ENCODE data around the gene KPNB1.
"Not testable (repeated sequence)": the region's sequence is repeated elsewhere in the genome, so short reads cannot be mapped to it uniquely, and the experiment has no call there.

KPNB1 gene

DNA sequence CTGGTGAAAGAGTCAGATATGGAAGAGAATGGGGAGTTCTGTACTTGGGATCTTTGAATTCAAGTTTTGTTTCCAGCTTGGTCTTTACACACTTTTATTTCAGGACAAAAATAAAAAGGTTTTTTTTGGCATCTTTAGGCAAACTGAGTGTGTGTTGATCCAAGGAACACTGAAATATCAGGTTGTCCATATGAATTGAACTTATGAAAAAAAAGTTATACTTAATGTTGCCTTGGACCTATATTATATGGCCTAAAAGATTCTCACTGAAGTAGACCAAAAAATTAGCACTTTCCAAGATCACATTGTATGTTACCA lies 14.9 kb downstream of the KPNB1 start:
- Histone ChIP-seq H3K4me3 (ENCODE audit: low read depth, low read length) (no peak overlapping the region), H3K4me1 (ENCODE audit: control insufficient read depth, insufficient read depth, low read length) (peaks cover 9% of the 10 kb centered on the region), H3K9ac (ENCODE audit: low read depth, low read length) (no peak overlapping the region), H3K36me3 (ENCODE audit: control insufficient read depth, insufficient read depth, low read length) (peaks cover 71% of the 10 kb centered on the region), H3K9me3 (ENCODE audit: control insufficient read depth, insufficient read depth, low read length) (no peaks in the 10 kb centered on the region), H3K27me3 (ENCODE audit: control insufficient read depth, insufficient read depth, low read length) (no peaks in the 10 kb centered on the region)

DNA sequence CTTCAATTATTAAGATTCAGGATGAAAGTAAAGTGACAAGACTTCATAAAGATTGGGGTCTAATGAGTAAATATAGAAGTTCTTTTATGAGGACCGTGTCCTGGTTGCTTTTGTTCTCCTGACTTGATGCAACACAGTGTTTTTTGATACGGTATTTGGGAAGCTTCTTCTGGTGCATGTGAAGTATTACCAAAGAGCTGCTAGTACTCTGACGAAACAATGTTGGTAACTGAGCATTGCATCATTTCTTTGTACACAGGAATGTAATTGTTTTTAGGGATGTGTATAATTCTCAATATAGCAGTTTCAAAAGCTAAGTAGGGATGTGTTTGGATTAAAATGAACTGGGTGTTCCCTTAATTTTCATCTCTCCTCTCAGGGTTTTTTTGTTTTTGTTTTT lies 15.9 kb downstream of the KPNB1 start:
- Histone ChIP-seq H3K4me3 (ENCODE audit: low read depth, low read length) (no peak overlapping the region), H3K9ac (ENCODE audit: low read depth, low read length) (no peak overlapping the region), H3K36me3 (ENCODE audit: control insufficient read depth, insufficient read depth, low read length) (peaks cover 76% of the 10 kb centered on the region), H3K9me3 (ENCODE audit: control insufficient read depth, insufficient read depth, low read length) (no peaks in the 10 kb centered on the region), H3K4me1 (ENCODE audit: control insufficient read depth, insufficient read depth, low read length) (peaks cover 9% of the 10 kb centered on the region), H3K27me3 (ENCODE audit: control insufficient read depth, insufficient read depth, low read length) (no peaks in the 10 kb centered on the region)

DNA sequence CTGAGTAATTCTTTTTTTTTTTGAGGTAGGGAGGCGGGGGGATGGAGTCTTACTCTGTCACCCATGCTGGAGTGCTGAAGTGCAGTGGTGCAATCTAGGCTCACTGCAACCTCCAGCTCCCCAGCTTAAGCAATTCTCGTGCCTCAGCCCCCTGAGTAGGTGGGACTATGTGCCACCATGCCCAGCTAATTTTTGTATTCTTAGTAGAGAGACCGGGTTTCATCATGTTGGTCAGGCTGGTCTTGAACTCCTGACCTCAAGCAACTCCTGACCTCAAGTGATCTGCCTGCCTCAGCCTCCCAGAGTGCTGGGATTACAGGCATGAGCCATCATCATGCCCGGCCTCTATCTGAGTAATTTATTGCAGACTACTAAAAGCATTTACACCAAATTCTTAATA lies 19.4 kb downstream of the KPNB1 start:
- Histone ChIP-seq H3K4me1 (ENCODE audit: control insufficient read depth, insufficient read depth, low read length) (peaks cover 9% of the 10 kb centered on the region), H3K27me3 (ENCODE audit: control insufficient read depth, insufficient read depth, low read length) (no peaks in the 10 kb centered on the region), H3K4me3 (ENCODE audit: low read depth, low read length) (no peak overlapping the region), H3K9ac (ENCODE audit: low read depth, low read length) (no peak overlapping the region), H3K9me3 (ENCODE audit: control insufficient read depth, insufficient read depth, low read length) (no peaks in the 10 kb centered on the region), H3K36me3 (ENCODE audit: control insufficient read depth, insufficient read depth, low read length) (peaks cover 77% of the 10 kb centered on the region)

DNA sequence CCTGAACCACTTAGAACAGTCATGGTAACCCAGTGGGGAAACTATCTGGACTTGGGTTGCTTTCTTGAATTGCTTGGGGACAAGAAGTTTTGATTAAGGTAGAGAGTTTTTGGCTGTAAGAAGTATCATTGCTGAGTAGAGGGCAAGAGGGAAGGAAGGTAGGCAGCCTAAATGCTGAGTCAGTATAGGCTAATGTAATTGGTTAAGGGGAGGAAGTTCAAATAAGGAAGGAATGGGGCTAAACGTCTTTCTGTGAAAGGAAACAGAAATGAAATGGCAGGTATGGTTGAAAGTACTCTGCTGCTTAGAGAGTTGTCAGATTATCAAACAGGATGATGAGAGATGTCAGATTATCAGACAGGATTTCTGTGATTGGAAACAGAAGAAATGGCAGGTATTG lies 20.3 kb downstream of the KPNB1 start:
- Histone ChIP-seq H3K4me1 (ENCODE audit: control insufficient read depth, insufficient read depth, low read length) (no peaks in the 10 kb centered on the region), H3K27me3 (ENCODE audit: control insufficient read depth, insufficient read depth, low read length) (no peaks in the 10 kb centered on the region), H3K9me3 (ENCODE audit: control insufficient read depth, insufficient read depth, low read length) (no peaks in the 10 kb centered on the region), H3K36me3 (ENCODE audit: control insufficient read depth, insufficient read depth, low read length) (peaks cover 80% of the 10 kb centered on the region), H3K9ac (ENCODE audit: low read depth, low read length) (no peak overlapping the region), H3K4me3 (ENCODE audit: low read depth, low read length) (no peak overlapping the region)

DNA sequence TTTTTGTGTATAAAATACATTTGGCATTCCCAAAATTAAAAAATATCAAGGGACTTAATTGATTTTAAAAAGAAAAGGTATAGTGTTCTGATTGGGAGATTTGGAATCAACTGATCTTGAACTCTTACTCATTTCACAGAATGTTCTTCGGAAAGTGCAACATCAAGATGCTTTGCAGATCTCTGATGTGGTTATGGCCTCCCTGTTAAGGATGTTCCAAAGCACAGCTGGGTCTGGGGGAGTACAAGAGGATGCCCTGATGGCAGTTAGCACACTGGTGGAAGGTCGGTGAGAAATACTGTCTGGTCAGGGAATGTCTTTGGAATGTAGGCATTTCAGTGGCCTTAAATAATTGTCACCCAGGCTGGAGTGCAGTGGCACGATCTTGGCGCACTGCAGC lies 24.8 kb downstream of the KPNB1 start:
- H3K36me3 ChIP-seq (ENCODE audit: control insufficient read depth, insufficient read depth, low read length), result peaks cover 84% of the 10 kb centered on the region
- no peak overlapping the region for H3K4me3 ChIP-seq (ENCODE audit: low read depth, low read length)

DNA sequence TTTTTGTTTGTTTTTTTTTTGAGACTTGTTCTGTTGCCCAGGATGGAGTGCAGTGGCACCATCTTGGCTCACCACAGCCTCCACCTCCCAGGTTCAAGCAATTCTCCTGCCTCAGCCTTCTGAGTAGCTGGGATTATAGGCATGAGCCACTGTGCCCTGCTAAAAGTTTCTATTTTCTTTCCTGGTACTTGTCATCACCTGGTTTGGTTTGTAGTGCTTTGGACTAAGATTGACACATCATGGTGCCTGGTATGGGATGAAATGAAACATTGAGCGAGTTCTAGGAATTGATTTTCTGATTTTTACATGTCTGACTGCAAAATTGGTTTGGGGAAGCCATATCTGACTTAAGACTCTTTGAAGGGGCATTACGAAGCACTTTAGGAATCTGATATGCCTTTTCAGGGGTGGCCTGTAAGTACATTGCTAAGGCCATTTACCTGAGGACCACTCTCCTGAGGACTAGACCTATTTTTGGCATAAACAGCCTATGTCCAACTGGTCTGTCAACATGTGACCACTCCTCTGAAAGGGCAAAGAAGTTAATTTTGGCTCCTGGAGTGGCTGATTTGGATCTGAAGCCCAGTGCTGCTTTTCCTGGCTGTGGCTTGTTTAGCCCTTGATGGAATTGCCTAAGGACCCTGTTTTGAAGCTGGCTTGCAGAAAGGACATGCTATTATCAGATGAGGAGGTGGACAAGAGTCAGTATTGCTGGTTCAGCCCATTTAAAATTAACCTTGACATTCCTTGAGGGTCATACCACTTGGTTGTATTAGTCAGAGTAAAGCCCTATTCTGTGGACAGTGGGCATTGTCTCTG lies 25.9 kb downstream of the KPNB1 start:
- H3K9me3 ChIP-seq (ENCODE audit: control insufficient read depth, insufficient read depth, low read length), result no peaks in the 10 kb centered on the region
- H3K36me3 ChIP-seq (ENCODE audit: control insufficient read depth, insufficient read depth, low read length), result peaks cover 81% of the 10 kb centered on the region
- no peak overlapping the region for H3K4me3 ChIP-seq (ENCODE audit: low read depth, low read length)
- H3K9ac ChIP-seq (ENCODE audit: low read depth, low read length), result no peak overlapping the region
- no peaks in the 10 kb centered on the region for H3K4me1 ChIP-seq (ENCODE audit: control insufficient read depth, insufficient read depth, low read length)
- H3K27me3 ChIP-seq (ENCODE audit: control insufficient read depth, insufficient read depth, low read length), result no peaks in the 10 kb centered on the region

More for the DNA sequence above, 24.8 kb downstream of the KPNB1 start:
- no peaks in the 10 kb centered on the region for H3K9me3 ChIP-seq (ENCODE audit: control insufficient read depth, insufficient read depth, low read length)
- H3K4me1 ChIP-seq (ENCODE audit: control insufficient read depth, insufficient read depth, low read length), result no peaks in the 10 kb centered on the region
- no peak overlapping the region for H3K9ac ChIP-seq (ENCODE audit: low read depth, low read length)
- H3K27me3 ChIP-seq (ENCODE audit: control insufficient read depth, insufficient read depth, low read length), result no peaks in the 10 kb centered on the region

DNA sequence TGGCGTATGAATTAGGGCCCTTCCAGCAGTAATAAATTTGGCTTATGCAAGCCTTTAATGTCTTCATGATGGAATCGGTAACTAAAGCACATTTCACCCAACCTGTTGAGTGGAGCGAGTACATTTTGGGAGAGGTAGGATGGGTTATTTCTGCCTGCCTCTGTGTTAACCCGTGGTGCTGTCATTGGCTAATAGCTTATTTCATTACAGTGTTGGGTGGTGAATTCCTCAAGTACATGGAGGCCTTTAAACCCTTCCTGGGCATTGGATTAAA lies 26.4 kb downstream of the KPNB1 start:
- Histone ChIP-seq H3K9ac (ENCODE audit: low read depth, low read length) (no peak overlapping the region), H3K9me3 (ENCODE audit: control insufficient read depth, insufficient read depth, low read length) (no peaks in the 10 kb centered on the region), H3K4me3 (ENCODE audit: low read depth, low read length) (no peak overlapping the region), H3K4me1 (ENCODE audit: control insufficient read depth, insufficient read depth, low read length) (no peaks in the 10 kb centered on the region), H3K36me3 (ENCODE audit: control insufficient read depth, insufficient read depth, low read length) (peaks cover 79% of the 10 kb centered on the region), H3K27me3 (ENCODE audit: control insufficient read depth, insufficient read depth, low read length) (no peaks in the 10 kb centered on the region)

DNA sequence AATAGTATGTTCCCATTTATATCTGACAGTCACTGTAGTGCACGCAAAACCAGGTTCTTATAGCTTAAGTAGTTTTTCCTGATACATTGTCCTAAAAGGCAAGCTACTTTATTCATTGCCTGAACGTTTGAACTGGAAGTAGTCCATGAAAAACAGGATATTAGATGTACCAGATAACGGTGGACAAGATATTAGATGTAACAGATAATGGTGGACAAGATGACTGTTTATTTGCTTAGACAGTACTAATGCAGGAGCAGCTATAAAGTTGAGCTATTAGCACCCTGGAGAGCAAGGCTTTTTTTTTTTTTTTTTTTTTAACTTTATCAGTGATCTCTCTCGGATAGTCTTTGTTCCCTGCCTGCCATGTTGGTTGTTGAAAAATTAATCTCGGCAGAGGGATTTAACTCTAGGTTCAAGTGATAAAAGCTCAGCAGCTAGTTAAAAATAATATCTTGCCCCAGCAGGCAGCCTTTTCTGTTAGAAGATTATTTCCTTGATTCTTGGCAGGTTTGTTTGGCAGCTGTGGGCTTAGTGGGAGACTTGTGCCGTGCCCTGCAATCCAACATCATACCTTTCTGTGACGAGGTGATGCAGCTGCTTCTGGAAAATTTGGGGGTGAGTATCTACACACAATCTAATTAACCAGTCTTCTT lies 26.9 kb downstream of the KPNB1 start:
- no peaks in the 10 kb centered on the region for H3K27me3 ChIP-seq (ENCODE audit: control insufficient read depth, insufficient read depth, low read length)
- H3K4me1 ChIP-seq (ENCODE audit: control insufficient read depth, insufficient read depth, low read length), result no peaks in the 10 kb centered on the region
- H3K36me3 ChIP-seq (ENCODE audit: control insufficient read depth, insufficient read depth, low read length), result peaks cover 77% of the 10 kb centered on the region
- no peak overlapping the region for H3K9ac ChIP-seq (ENCODE audit: low read depth, low read length)
- no peaks in the 10 kb centered on the region for H3K9me3 ChIP-seq (ENCODE audit: control insufficient read depth, insufficient read depth, low read length)
- H3K4me3 ChIP-seq (ENCODE audit: low read depth, low read length), result no peak overlapping the region

DNA sequence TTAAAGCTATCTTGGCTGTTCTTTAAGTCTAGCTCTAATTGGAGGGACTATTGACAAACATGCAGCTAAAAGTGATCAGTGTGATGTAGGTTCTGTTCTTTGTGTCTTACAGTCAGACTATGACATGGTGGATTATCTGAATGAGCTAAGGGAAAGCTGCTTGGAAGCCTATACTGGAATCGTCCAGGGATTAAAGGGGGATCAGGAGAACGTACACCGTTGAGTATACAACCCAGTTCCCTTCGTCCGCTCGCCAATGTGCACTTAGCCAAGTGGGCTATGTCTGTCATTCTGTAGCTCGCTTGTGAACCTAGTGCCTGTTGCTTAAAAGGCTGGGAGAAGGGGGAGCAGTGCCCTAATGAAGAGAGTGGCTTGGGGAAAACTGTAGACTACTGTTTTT lies 28.5 kb downstream of the KPNB1 start:
- H3K4me3 ChIP-seq (ENCODE audit: low read depth, low read length), result no peak overlapping the region
- H3K27me3 ChIP-seq (ENCODE audit: control insufficient read depth, insufficient read depth, low read length), result no peaks in the 10 kb centered on the region
- H3K9me3 ChIP-seq (ENCODE audit: control insufficient read depth, insufficient read depth, low read length), result no peaks in the 10 kb centered on the region
- H3K4me1 ChIP-seq (ENCODE audit: control insufficient read depth, insufficient read depth, low read length), result no peaks in the 10 kb centered on the region
- peaks cover 75% of the 10 kb centered on the region for H3K36me3 ChIP-seq (ENCODE audit: control insufficient read depth, insufficient read depth, low read length)
- H3K9ac ChIP-seq (ENCODE audit: low read depth, low read length), result no peak overlapping the region

DNA sequence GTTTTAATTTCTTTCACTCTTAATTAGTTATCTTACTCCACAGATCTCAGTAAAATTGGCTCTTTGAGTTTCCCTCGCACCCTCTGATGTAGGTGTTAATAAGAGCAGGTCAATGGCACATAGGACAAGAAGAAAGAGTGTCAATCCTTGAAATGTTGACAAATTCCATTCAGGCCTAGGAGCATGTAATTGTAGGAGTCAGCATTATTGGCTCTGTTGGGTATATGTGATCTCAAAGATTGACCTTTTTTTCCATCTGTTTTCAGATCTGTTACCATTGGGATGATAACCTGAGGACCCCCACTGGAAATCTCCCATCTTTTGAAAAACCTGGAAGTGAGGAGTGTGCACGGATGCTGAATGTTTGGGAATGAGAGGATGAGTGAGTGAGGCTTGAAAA lies 32.4 kb downstream of the KPNB1 start:
- no peak overlapping the region for H3K9ac ChIP-seq (ENCODE audit: low read depth, low read length)
- H3K9me3 ChIP-seq (ENCODE audit: control insufficient read depth, insufficient read depth, low read length), result no peaks in the 10 kb centered on the region
- no peak overlapping the region for H3K4me3 ChIP-seq (ENCODE audit: low read depth, low read length)
- H3K27me3 ChIP-seq (ENCODE audit: control insufficient read depth, insufficient read depth, low read length), result no peaks in the 10 kb centered on the region
- H3K36me3 ChIP-seq (ENCODE audit: control insufficient read depth, insufficient read depth, low read length), result peaks cover 38% of the 10 kb centered on the region
- no peaks in the 10 kb centered on the region for H3K4me1 ChIP-seq (ENCODE audit: control insufficient read depth, insufficient read depth, low read length)

DNA sequence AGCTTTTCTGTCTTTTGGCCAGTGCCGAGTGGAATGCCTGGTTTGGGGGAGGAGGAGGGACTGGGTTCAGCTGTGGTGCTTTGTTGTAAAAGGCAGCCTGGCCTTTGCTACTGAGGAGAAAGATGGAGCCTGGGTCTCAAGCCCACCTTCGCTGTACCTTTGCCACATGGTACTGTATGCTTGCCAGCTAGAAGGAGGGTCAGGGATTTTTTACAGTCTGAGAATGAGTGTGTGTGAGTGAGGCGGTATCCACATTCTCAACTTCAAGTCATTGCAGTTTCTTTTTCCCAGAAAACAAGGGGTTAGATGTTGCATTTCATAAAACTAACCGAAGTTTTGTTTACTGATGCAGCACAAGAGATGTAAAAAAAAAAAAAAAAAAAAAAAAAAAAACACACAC lies 33.0 kb downstream of the KPNB1 start:
- not testable (repeated sequence) for H3K4me1 ChIP-seq (ENCODE audit: control insufficient read depth, insufficient read depth, low read length); H3K27me3 ChIP-seq (ENCODE audit: control insufficient read depth, insufficient read depth, low read length); H3K9ac ChIP-seq (ENCODE audit: low read depth, low read length); H3K4me3 ChIP-seq (ENCODE audit: low read depth, low read length); H3K9me3 ChIP-seq (ENCODE audit: control insufficient read depth, insufficient read depth, low read length)
- peaks cover 38% of the 10 kb centered on the region for H3K36me3 ChIP-seq (ENCODE audit: control insufficient read depth, insufficient read depth, low read length)

DNA sequence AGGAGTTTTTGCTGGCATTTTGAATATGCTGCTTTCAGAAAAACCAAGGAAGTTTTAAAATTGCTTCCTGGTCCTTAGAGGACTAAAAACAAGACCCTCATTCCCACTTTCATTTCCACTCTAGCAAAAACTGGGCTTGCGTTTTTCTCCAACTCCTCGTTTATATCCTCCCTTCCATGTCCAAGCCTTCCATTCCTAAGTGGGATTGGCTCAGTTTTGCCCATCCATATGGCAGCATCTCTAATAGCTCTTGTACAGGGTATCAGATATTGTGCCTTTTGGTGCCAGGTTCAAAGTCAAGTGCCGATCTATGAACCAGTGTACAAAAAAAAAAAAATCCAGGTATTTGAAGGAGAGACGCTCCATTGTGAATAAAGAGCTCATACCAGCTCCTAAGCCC lies 34.3 kb downstream of the KPNB1 start:
- Histone ChIP-seq H3K9me3 (ENCODE audit: control insufficient read depth, insufficient read depth, low read length) (no peaks in the 10 kb centered on the region), H3K27me3 (ENCODE audit: control insufficient read depth, insufficient read depth, low read length) (no peaks in the 10 kb centered on the region), H3K36me3 (ENCODE audit: control insufficient read depth, insufficient read depth, low read length) (peaks cover 28% of the 10 kb centered on the region), H3K9ac (ENCODE audit: low read depth, low read length) (no peak overlapping the region), H3K4me3 (ENCODE audit: low read depth, low read length) (no peak overlapping the region), H3K4me1 (ENCODE audit: control insufficient read depth, insufficient read depth, low read length) (peaks cover 8% of the 10 kb centered on the region)
